H1 (cell line): ENCODE results near the gene CDH15. TPM values are rescaled to one million over a fixed set of nuclear protein-coding genes. Genes with fewer than 3 reads are reported as not detected.

ENCODE experiments used
- BACH1 ChIP-seq: IDR thresholded peaks from 2 replicates; pipeline ENCODE4 v1.6.1; 2012; ENCODE audit warnings: low read length, improper control_type of control experiment
- PHF8 ChIP-seq: fragments of 200-600 bp; sonication (generic); conservative IDR thresholded peaks from 2 replicates; pipeline ENCODE4 v1.7.1; 2012; ENCODE audit warnings: low read depth, mild to moderate bottlenecking, inconsistent platforms, low read length, moderate library complexity
- polyA plus RNA-seq, 7 experiments: library from polyadenylated mRNA; depleted of rRNA in 3 of 7; stranded (reverse) in 5 of 7; unstranded in 2 of 7; fragments of >200 nt in 5 of 7; fragments of 200-250 nt in 2 of 7; gene quantifications; 1 replicate in 5 of 7; 2 replicates in 1 of 7; 4 replicates in 1 of 7; pipeline versions ENCODE4 v1.2.1 to v1.2.3, GENCODE V29; 2011 to 2013; ENCODE audit warnings: missing spikeins in 2 of 7, mixed read lengths in 2 of 7
- total RNA-seq: library from RNA; stranded (reverse); fragmentation: NEBNext Ultra II Directional; extraction: Animal tissue kit (Norgen Biotek cat#: 25700); gene quantifications from 2 replicates; pipeline ENCODE4 v1.2.1, GENCODE V29; 2021

Gene CDH15
- total and polyA plus RNA-seq, 2 of the 8 experiments (the other 6 are each of a cell fraction or from before 2014, with no cell fraction given) = 0.50 to 0.82 TPM

DNA sequence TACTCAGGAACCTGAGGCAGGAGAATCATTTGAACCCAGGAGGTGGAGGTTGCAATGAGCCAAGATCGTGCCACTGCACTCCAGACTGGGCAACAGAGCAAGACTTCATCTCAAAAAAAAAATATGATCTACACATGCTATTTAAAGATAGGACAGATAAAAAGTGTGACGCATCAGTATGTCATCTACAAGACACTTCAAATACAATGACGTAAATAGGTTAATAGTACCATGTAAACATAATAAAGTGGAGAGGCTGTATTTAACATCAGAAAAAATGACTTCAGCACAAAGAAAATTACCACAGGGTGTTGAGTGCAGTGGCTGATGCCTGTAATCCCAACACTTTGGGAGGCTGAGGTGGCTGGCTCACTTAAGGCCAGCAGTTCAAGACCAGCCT lies 66.2 kb downstream of the CDH15 start (continued):
- TF ChIP-seq PHF8 (no peak), BACH1 (no peak)
